ENCODE results near the gene ATF5.
"Not testable (repeated sequence)": the region's sequence is repeated elsewhere in the genome, so short reads cannot be mapped to it uniquely, and the experiment has no call there.

Gene ATF5

DNA sequence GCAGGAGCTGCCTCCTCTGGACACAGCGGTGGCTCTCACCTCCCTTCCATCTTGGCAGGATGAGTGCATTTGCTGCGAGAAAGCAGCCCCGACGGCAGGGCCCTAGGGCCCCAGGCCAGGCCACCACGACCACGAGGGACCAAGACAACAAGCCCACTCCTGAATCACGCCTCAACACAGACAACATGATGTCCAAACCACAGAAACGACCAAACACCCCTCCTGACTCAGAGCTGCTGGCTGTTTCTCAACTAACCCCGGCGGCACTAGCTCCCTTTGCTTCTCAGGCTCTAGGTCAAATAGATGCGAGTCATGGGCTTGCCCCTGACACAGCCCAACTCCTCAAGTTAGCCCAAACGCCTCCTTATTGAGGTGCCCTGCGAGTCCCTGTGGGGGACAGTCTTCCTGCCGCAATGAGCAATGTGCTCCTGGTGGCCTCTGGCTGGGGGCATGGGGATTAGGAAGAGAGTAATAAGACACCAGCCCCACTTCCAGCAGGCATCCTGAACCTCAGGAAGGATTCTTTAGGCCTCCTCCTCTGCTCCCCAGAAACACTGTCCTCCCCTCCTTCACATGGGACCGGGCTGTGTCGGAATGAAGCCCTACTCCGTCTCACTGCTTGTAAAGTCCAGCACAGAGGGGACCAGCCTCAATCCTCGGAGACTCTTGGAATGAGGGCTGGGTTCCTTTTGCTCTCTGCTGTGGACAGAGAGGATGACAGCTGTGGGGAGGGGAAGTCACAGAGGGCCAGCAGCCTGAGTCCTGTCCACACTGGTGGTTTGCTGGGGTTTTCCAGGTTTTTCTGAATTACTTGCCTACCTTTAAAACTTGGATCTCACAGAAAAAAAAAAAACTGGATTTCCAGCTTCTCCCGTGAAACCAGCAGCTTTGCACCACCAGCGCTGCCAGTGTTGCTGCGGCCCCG lies 6.9 kb upstream of the ATF5 start:
- TF ChIP-seq, protein P1, sequence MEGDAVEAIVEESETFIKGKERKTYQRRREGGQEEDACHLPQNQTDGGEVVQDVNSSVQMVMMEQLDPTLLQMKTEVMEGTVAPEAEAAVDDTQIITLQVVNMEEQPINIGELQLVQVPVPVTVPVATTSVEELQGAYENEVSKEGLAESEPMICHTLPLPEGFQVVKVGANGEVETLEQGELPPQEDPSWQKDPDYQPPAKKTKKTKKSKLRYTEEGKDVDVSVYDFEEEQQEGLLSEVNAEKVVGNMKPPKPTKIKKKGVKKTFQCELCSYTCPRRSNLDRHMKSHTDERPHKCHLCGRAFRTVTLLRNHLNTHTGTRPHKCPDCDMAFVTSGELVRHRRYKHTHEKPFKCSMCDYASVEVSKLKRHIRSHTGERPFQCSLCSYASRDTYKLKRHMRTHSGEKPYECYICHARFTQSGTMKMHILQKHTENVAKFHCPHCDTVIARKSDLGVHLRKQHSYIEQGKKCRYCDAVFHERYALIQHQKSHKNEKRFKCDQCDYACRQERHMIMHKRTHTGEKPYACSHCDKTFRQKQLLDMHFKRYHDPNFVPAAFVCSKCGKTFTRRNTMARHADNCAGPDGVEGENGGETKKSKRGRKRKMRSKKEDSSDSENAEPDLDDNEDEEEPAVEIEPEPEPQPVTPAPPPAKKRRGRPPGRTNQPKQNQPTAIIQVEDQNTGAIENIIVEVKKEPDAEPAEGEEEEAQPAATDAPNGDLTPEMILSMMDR (conservative IDR thresholded peaks at IDR 0.05; ENCODE audit: low read depth): no peak
- no peak for DNase-seq (ENCODE audit: low spot score)
- H3K27ac ChIP-seq: peak overlapping the region; percentile 62
- ChIA-PET POLR2A (ENCODE audit: low non-redundant PET) (no interaction called here), CTCF (interaction anchor here (0.6 kb wide), 1 partner anchor 60 kb away, joined by 7 read pairs; no protein-coding TSS in a partner anchor)

DNA sequence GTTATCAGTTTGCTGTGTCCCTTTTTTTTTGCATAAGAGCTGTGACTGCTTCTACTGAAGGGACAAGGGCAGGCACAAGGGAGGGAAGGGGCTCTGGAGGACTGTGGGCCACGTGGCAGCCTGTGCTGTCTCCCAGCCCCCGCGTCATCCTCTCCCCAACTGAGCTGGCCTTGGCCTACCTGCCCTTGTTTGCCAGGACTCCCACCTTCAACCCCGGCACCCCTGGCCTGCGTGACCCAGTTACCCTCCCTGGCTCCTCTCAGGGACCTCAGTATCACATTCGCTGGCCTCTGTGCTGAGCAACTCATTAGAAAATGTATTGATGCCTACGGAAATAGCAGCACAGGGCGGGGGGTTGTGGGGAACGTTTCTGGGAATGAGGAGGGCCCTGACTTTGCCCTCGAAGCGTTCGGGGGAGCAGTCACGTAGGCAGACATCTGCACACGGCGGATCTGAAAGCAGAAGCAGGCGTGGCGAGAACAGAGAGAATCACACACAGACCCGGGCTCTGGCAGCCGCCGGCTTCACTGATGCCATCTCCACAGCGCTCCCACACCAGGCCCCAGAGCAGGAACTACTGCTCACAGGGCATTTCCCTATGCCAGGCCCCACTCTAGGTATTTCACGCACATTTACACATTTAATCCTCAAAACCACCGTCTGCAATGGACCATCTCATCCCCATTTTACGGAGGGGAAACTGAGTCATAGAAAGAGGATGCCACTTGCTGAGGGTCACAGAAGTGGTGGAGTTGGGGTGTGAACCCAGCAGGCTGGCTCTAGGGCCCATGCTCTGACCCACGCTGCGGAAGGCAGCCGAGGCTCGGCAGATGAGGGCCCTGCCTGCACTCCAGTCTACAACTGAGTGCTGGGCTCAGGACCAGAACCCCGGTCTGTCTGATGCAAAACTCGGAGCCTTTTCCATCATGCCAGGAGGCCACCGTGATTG lies 5.7 kb upstream of the ATF5 start:
- H3K27ac ChIP-seq: peak overlapping the region; percentile 62
- TF ChIP-seq, protein P1 (conservative IDR thresholded peaks at IDR 0.05; ENCODE audit: low read depth): no peak
- CTCF ChIA-PET: interaction anchor here (0.6 kb wide), 3 partner anchors 12 to 92 kb away, joined by 3 to 7 read pairs (median 5); no protein-coding TSS in a partner anchor
- DNase-seq (ENCODE audit: low spot score): no peak
- POLR2A ChIA-PET (ENCODE audit: low non-redundant PET): no interaction called here

DNA sequence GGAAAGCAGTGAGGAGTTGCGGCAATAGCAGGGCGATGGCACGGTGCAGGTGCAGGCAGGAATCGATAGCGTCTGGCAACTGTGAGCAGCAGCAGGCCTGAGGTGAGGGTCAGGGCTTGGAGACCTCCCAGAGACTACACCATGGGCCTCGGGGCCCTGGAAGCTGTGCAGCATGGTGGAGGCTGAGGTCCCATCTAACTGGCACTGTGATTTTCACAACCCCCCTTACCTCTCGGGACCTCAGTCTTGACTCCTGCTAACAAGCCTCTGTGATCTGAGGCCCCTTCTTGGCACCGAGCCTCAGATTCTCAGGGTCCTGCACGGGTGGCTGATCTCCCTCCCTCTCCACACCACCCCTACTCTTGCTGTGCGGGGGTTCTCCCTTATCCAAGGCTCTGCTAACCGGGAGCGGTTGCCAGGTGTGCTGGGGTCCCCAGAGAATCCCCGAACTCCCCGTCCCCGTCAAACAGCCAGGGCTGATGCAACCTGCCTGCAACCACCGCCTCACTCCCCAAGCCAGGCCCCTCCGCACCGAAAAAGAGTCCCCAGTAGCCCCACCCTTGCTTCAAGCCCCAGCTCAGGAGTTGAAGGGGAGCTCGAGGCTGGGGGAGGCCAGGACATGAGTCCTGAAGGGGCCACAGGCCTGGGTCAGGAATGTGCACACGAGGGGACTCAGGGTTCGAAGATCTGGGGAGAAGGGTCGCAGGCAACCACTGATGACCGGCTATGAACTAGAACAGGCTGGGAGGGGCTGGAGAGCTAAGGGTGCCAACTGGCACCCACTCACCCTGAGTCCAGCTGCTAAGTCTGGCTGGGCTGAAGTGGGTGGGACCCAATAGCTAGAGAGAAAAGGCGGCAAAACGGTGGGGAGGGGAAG lies 4.8 kb upstream of the ATF5 start:
- H3K27ac ChIP-seq: peak overlapping the region; percentile 62
- POLR2A ChIA-PET (ENCODE audit: low non-redundant PET): no interaction called here
- TF ChIP-seq, protein P1 (conservative IDR thresholded peaks at IDR 0.05; ENCODE audit: low read depth): no peak
- no peak for DNase-seq (ENCODE audit: low spot score)
- CTCF ChIA-PET: interaction anchor here (0.6 kb wide), 1 partner anchor 11 kb away, joined by 5 read pairs; no protein-coding TSS in a partner anchor

DNA sequence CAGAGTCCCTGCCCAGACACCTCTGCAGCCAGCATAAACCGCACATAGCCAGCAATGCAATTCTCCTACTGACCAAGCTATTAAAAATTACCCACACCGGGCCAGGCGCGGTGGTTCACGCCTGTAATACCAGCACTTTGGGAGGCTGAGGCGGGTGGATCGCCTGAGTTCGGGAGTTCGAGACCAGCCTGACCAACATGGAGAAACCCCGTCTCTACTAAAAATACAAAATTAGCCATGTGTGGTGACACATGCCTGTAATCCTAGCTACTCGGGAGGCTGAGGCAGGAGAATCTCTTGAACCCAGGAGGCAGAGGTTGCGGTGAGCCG lies 4.2 kb upstream of the ATF5 start:
- DNase-seq (ENCODE audit: low spot score); CTCF ChIA-PET; POLR2A ChIA-PET (ENCODE audit: low non-redundant PET): not testable (repeated sequence)
- H3K27ac ChIP-seq: peak overlapping the region; percentile 62

DNA sequence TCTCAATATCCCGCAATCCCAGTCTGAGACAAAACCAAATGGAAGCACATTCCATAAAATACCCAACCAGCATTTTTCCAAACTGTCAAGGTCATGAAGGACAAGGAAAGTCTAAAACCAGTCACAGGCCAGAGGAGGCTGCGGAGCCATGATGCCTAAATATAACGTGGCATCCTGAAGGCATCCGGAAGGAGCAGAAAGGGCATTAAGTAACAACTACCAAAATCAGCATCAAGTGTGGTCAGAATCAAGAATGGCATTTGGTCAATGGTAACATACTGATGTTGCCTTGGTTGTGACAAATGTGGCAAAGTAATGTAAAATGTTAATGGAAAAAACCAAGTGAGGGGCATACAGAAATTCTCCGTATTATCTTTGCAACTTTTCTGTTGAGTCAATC lies 3.5 kb upstream of the ATF5 start:
- TF ChIP-seq, protein P1 (conservative IDR thresholded peaks at IDR 0.05; ENCODE audit: low read depth): no peak
- POLR2A ChIA-PET (ENCODE audit: low non-redundant PET): interaction anchor here (0.7 kb wide), 1 partner anchor 48 kb away, joined by 5 read pairs; the partner anchor contains the start of genes AKT1S1 and TBC1D17
- H3K27ac ChIP-seq: no peak overlapping the region
- CTCF ChIA-PET: no interaction called here
- no peak for DNase-seq (ENCODE audit: low spot score)

DNA sequence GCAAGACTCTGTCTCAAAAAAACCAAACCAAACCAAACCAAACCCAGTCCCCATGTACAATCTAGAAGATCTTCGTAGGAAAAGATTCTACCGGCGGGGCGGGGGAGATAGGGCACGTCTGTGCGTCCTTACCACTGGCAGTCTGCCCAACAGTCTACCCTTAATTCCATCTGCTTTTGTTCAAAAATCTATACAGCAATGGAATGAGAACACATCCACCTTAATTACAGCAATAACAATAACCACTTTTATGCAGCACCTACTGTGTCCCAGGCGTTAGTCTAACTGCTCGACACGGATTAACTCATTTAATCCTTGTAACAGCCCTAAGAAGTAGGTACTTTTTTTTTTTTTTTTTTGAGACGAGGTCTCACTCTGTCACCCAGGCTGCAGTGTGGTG lies 2.5 kb upstream of the ATF5 start:
- no peak for DNase-seq (ENCODE audit: low spot score)
- ChIA-PET CTCF (no interaction called here), POLR2A (ENCODE audit: low non-redundant PET) (interaction anchor here (0.6 kb wide), 1 partner anchor 909 kb away, joined by 6 read pairs; no protein-coding TSS in a partner anchor)
- H3K27ac ChIP-seq: peak overlapping the region; percentile 15; the same call in 1 of the 2 replicates
- TF ChIP-seq, protein P1 (conservative IDR thresholded peaks at IDR 0.05; ENCODE audit: low read depth): no peak

Measured in RWPE1 (cell line).